Esophagus muscularis mucosa (tissue), 3 donors: ENCODE measurements around the gene COL11A2.

Experiments
- CTCF ChIP-seq, 3 experiments: fragments of 200-600 bp in 2 of 3; fragments of 450-650 bp in 1 of 3; sonication (generic) in 2 of 3; IDR thresholded peaks; one replicate each; pipeline ENCODE4 v1.5.1; 2017 to 2019; ENCODE audit warnings: antibody characterized with exemption in 3 of 3, mild to moderate bottlenecking in 2 of 3, moderate library complexity in 1 of 3
- POLR2A ChIP-seq: fragments of 450-650 bp; IDR thresholded peaks from one replicate; pipeline ENCODE4 v1.6.1; 2017; ENCODE audit warnings: antibody characterized with exemption, moderate library complexity, mild to moderate bottlenecking, low read depth

GRCh38 chr6:33209856-33210255, 17.6 kb upstream of the COL11A2 start:
- TF ChIP-seq CTCF (IDR thresholded peaks at IDR 0.05): no peak
- no peak for TF ChIP-seq POLR2A
